HepG2 (cell line): ENCODE results near the gene TJAP1. TPM values are rescaled to one million over a fixed set of nuclear protein-coding genes. Genes with fewer than 3 reads are reported as not detected.

Source experiments
- ARID2 ChIP-seq: sonication (generic); formaldehyde crosslinking; IDR thresholded peaks from 2 replicates; pipeline ENCODE4 v1.8.1; 2022; ENCODE audit warnings: mild to moderate bottlenecking, missing genetic modification reagents, borderline replicate concordance
- ELF1 ChIP-seq: sonication (generic); formaldehyde crosslinking; IDR thresholded peaks from 2 replicates; pipeline ENCODE4 v1.4.0; 2020; ENCODE audit warnings: missing genetic modification reagents
- FOXK1 ChIP-seq: sonication (generic); formaldehyde crosslinking; IDR thresholded peaks from 2 replicates; pipeline ENCODE4 v1.4.0; 2020; ENCODE audit warnings: low read depth, missing genetic modification reagents, borderline replicate concordance
- HOXA3 ChIP-seq: sonication (generic); formaldehyde crosslinking; IDR thresholded peaks from 2 replicates; pipeline ENCODE4 v1.5.0; 2020; ENCODE audit warnings: missing genetic modification reagents
- SIX1 ChIP-seq: sonication (generic); formaldehyde crosslinking; IDR thresholded peaks from 2 replicates; pipeline ENCODE4 v1.4.0; 2020; ENCODE audit warnings: missing genetic modification reagents, borderline replicate concordance
- SPEN ChIP-seq: sonication (generic); formaldehyde crosslinking; IDR thresholded peaks from 2 replicates; pipeline ENCODE4 v1.5.1; 2020; ENCODE audit warnings: low read depth, mild to moderate bottlenecking, missing genetic modification reagents
- ZFX ChIP-seq: sonication (generic); formaldehyde crosslinking; IDR thresholded peaks from 2 replicates; pipeline ENCODE4 v1.4.0; 2020; ENCODE audit warnings: mild to moderate bottlenecking, low read depth, missing genetic modification reagents, moderate library complexity
- ZMYM3 ChIP-seq: sonication (generic); formaldehyde crosslinking; IDR thresholded peaks from 2 replicates; pipeline ENCODE4 v1.5.1; 2020; ENCODE audit warnings: mild to moderate bottlenecking, missing genetic modification reagents
- polyA plus RNA-seq, 8 experiments: library from polyadenylated mRNA; depleted of rRNA in 3 of 8; stranded (reverse) in 7 of 8; unstranded in 1 of 8; fragments of >200 nt; fragmentation: Illumina TruSeq in 4 of 8; extraction: Trizol in 4 of 8; gene quantifications; 2 replicates each; pipeline versions ENCODE4 v1.2.1 to v1.2.3, GENCODE V29; 2011 to 2016; ENCODE audit warnings: low read depth in 4 of 8, missing spikeins in 1 of 8, mixed read lengths in 1 of 8; ENCODE audit not compliant: insufficient read depth in 1 of 8
- total RNA-seq, 5 experiments: library from RNA; depleted of rRNA; stranded (reverse); fragments of >200 nt; fragmentation: Illumina TruSeq; extraction: Trizol; gene quantifications; 2 replicates each; pipeline ENCODE4 v1.2.3, GENCODE V29; 2016; ENCODE audit warnings: low read depth in 1 of 5
- TF ChIP-seq, protein P1 (sequence below): sonication (generic); formaldehyde crosslinking; conservative IDR thresholded peaks from 2 replicates; pipeline ENCODE4 v1.8.0; 2022; ENCODE audit warnings: low read depth, missing genetic modification reagents
- TF ChIP-seq, protein P2 (sequence below): sonication (generic); formaldehyde crosslinking; IDR thresholded peaks from 2 replicates; pipeline ENCODE4 v1.4.0; 2020; ENCODE audit warnings: mild to moderate bottlenecking, missing genetic modification reagents, borderline replicate concordance
- TF ChIP-seq, protein P3 (sequence below): sonication (generic); formaldehyde crosslinking; IDR thresholded peaks from 2 replicates; pipeline ENCODE4 v1.8.0; 2022; ENCODE audit warnings: mild to moderate bottlenecking, missing genetic modification reagents
- TF ChIP-seq, protein P4 (sequence below): sonication (generic); formaldehyde crosslinking; IDR thresholded peaks from 2 replicates; pipeline ENCODE4 v1.5.1; 2020; ENCODE audit warnings: missing genetic modification reagents, mild to moderate bottlenecking, borderline replicate concordance
- TF ChIP-seq, protein P5 (sequence below): sonication (generic); formaldehyde crosslinking; IDR thresholded peaks from 2 replicates; pipeline ENCODE4 v1.8.0; 2022; ENCODE audit warnings: missing genetic modification reagents, mild to moderate bottlenecking, borderline replicate concordance
- TF ChIP-seq, protein P6 (sequence below): sonication (generic); formaldehyde crosslinking; IDR thresholded peaks from 2 replicates; pipeline ENCODE4 v1.8.1; 2023; ENCODE audit warnings: mild to moderate bottlenecking, missing genetic modification reagents
- TF ChIP-seq, protein P7 (sequence below): sonication (generic); IDR thresholded peaks from 2 replicates; pipeline ENCODE4 v1.6.1; 2016; ENCODE audit warnings: low read depth, borderline replicate concordance

TJAP1 gene
- total and polyA plus RNA-seq, 2 of the 13 experiments (the other 11 are each of a cell fraction or from before 2014, with no cell fraction given): 15.7 to 41.6 TPM

DNA sequence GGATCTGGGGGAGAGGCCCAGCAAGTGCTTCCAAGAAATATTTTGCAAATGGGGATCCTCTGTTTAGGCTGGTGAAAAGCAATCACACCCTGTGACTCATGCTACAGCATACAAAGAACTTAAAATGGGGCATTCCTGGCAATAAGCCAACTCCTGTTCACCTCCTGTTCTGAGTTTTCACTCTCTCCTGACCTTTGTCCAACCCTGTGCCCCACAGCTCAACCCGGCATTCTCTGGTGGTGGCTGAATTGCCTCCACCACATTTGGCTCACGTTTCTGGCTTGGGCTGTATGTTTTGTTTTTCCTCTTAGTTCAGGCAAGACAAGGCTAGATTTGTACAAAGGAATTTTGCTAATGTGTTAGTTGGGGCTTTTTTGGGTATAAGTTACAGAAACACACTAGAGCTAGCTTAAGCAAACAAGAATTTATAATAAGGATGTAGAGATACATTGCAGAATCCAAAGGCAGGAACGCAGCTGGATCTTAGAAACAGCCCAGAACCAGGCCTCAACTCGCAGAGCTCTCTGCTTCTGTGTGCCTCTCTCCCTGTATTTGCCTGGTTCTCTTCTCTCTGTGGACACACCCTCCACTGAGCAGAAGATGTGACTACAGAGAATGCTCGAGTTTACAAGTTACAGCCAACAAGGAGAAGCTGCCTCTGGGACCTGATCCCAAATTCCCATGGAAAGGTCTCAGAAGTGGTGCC is 40.6 kb upstream of the TJAP1 start (continued):
- TF ChIP-seq, protein P1, sequence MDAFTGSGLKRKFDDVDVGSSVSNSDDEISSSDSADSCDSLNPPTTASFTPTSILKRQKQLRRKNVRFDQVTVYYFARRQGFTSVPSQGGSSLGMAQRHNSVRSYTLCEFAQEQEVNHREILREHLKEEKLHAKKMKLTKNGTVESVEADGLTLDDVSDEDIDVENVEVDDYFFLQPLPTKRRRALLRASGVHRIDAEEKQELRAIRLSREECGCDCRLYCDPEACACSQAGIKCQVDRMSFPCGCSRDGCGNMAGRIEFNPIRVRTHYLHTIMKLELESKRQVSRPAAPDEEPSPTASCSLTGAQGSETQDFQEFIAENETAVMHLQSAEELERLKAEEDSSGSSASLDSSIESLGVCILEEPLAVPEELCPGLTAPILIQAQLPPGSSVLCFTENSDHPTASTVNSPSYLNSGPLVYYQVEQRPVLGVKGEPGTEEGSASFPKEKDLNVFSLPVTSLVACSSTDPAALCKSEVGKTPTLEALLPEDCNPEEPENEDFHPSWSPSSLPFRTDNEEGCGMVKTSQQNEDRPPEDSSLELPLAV (CRISPR knock-in tag): no peak
- TF ChIP-seq, protein P2, sequence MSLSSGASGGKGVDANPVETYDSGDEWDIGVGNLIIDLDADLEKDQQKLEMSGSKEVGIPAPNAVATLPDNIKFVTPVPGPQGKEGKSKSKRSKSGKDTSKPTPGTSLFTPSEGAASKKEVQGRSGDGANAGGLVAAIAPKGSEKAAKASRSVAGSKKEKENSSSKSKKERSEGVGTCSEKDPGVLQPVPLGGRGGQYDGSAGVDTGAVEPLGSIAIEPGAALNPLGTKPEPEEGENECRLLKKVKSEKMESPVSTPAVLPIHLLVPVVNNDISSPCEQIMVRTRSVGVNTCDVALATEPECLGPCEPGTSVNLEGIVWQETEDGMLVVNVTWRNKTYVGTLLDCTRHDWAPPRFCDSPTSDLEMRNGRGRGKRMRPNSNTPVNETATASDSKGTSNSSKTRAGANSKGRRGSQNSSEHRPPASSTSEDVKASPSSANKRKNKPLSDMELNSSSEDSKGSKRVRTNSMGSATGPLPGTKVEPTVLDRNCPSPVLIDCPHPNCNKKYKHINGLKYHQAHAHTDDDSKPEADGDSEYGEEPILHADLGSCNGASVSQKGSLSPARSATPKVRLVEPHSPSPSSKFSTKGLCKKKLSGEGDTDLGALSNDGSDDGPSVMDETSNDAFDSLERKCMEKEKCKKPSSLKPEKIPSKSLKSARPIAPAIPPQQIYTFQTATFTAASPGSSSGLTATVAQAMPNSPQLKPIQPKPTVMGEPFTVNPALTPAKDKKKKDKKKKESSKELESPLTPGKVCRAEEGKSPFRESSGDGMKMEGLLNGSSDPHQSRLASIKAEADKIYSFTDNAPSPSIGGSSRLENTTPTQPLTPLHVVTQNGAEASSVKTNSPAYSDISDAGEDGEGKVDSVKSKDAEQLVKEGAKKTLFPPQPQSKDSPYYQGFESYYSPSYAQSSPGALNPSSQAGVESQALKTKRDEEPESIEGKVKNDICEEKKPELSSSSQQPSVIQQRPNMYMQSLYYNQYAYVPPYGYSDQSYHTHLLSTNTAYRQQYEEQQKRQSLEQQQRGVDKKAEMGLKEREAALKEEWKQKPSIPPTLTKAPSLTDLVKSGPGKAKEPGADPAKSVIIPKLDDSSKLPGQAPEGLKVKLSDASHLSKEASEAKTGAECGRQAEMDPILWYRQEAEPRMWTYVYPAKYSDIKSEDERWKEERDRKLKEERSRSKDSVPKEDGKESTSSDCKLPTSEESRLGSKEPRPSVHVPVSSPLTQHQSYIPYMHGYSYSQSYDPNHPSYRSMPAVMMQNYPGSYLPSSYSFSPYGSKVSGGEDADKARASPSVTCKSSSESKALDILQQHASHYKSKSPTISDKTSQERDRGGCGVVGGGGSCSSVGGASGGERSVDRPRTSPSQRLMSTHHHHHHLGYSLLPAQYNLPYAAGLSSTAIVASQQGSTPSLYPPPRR: peak; percentile 49; the same call in 1 of the 2 replicates
- 0 out of 2 replicates have a peak, but pooled peaks have one; percentile 40 for TF ChIP-seq ZFX
- TF ChIP-seq SIX1: peak; percentile 78; the same call in 1 of the 2 replicates
- TF ChIP-seq, protein P3, sequence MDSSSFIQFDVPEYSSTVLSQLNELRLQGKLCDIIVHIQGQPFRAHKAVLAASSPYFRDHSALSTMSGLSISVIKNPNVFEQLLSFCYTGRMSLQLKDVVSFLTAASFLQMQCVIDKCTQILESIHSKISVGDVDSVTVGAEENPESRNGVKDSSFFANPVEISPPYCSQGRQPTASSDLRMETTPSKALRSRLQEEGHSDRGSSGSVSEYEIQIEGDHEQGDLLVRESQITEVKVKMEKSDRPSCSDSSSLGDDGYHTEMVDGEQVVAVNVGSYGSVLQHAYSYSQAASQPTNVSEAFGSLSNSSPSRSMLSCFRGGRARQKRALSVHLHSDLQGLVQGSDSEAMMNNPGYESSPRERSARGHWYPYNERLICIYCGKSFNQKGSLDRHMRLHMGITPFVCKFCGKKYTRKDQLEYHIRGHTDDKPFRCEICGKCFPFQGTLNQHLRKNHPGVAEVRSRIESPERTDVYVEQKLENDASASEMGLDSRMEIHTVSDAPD (CRISPR knock-in tag): peak; percentile 92
- TF ChIP-seq ARID2 (CRISPR knock-in tag): peak; percentile 93; the same call in 1 of the 2 replicates
- TF ChIP-seq FOXK1 (CRISPR knock-in tag): peak; percentile 59; the same call in 1 of the 2 replicates
- TF ChIP-seq ELF1 (CRISPR knock-in tag): peak; percentile 32; the same call in 1 of the 2 replicates
- TF ChIP-seq, protein P4, sequence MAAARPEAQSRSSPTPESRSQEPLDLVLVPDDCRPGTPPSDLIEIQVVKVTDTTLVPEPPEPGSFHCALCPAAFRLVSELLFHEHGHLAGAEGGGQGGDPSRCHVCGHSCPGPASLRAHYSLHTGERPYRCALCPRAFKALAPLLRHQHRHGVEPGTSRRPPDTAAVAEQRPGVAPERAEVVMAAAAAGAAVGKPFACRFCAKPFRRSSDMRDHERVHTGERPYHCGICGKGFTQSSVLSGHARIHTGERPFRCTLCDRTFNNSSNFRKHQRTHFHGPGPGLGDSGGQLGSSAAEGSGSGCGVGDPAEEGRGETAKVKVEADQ (CRISPR knock-in tag): peak; percentile 45; the same call in 1 of the 2 replicates
- TF ChIP-seq, protein P5, sequence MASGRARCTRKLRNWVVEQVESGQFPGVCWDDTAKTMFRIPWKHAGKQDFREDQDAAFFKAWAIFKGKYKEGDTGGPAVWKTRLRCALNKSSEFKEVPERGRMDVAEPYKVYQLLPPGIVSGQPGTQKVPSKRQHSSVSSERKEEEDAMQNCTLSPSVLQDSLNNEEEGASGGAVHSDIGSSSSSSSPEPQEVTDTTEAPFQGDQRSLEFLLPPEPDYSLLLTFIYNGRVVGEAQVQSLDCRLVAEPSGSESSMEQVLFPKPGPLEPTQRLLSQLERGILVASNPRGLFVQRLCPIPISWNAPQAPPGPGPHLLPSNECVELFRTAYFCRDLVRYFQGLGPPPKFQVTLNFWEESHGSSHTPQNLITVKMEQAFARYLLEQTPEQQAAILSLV (CRISPR knock-in tag): peak; percentile 82; the same call in 1 of the 2 replicates
- TF ChIP-seq ZMYM3: peak; percentile 38
- TF ChIP-seq, protein P6, sequence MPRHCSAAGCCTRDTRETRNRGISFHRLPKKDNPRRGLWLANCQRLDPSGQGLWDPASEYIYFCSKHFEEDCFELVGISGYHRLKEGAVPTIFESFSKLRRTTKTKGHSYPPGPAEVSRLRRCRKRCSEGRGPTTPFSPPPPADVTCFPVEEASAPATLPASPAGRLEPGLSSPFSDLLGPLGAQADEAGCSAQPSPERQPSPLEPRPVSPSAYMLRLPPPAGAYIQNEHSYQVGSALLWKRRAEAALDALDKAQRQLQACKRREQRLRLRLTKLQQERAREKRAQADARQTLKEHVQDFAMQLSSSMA (CRISPR knock-in tag): 0 out of 2 replicates have a peak, but pooled peaks have one; percentile 22
- TF ChIP-seq SPEN: peak; percentile 71; the same call in 1 of the 2 replicates
- peak; percentile 80; the same call in 1 of the 2 replicates for TF ChIP-seq HOXA3 (CRISPR knock-in tag)
- TF ChIP-seq, protein P7, sequence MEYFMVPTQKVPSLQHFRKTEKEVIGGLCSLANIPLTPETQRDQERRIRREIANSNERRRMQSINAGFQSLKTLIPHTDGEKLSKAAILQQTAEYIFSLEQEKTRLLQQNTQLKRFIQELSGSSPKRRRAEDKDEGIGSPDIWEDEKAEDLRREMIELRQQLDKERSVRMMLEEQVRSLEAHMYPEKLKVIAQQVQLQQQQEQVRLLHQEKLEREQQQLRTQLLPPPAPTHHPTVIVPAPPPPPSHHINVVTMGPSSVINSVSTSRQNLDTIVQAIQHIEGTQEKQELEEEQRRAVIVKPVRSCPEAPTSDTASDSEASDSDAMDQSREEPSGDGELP: peak; percentile 53; the same call in 1 of the 2 replicates
